Measurements from ENCODE around the gene CAMTA1. TPM values are rescaled to one million over a fixed set of nuclear protein-coding genes. Genes with fewer than 3 reads are reported as not detected.

The CAMTA1 gene
- total and polyA plus RNA-seq, 4 donors = 18.0 to 93.5 (median 35.8) TPM

- no peak for DNase-seq (ENCODE audit: low spot score)
- Histone ChIP-seq H3K36me3 (ENCODE audit: control insufficient read depth in 4 of 4, insufficient read depth in 3 of 4, low read depth in 1 of 4, low read length in 3 of 4) (peaks cover 13 to 81% (median 64%) of the 10 kb centered on the region in 4 donors), H3K4me3 (ENCODE audit: low read depth in 1 of 3, low read length in 3 of 3) (no peak overlapping the region), H3K4me1 (ENCODE audit: control insufficient read depth in 4 of 4, insufficient read depth in 4 of 4, low read length in 3 of 4) (no peaks in the 10 kb centered on the region), H3K9ac (ENCODE audit: low read depth in 1 of 2, low read length in 2 of 2) (no peak overlapping the region), H3K27me3 (ENCODE audit: control insufficient read depth in 4 of 4, insufficient read depth in 4 of 4, low read length in 3 of 4) (no peaks in the 10 kb centered on the region), H3K9me3 (ENCODE audit: control insufficient read depth in 4 of 4, low read length in 3 of 4) (peaks cover 0 to 9% (median 4%) of the 10 kb centered on the region in 4 donors), H3K27ac (ENCODE audit: low read depth in 1 of 2, low read length in 2 of 2) (no peak overlapping the region)
- WGBS = 94% methylated on average over 7 of the region's 7 CpGs
- TF ChIP-seq CTCF (IDR thresholded peaks at IDR 0.05; ENCODE audit: low read depth, low read length, missing input control) (no peak), TAF1 (conservative IDR thresholded peaks at IDR 0.05) (no peak), HNF4A (conservative IDR thresholded peaks at IDR 0.05) (no peak), ZBTB33 (IDR thresholded peaks at IDR 0.05) (no peak), SP1 (IDR thresholded peaks at IDR 0.05) (no peak), NR2F2 (IDR thresholded peaks at IDR 0.05) (no peak), JUND (IDR thresholded peaks at IDR 0.05) (no peak), YY1 (IDR thresholded peaks at IDR 0.05) (no peak), MAX (IDR thresholded peaks at IDR 0.05) (no peak), RXRA (IDR thresholded peaks at IDR 0.05) (no peak), EGR1 (IDR thresholded peaks at IDR 0.05; ENCODE audit: low read depth in 2 of 2) (no peak)
These were observed 1025.1 kb downstream of the CAMTA1 start for GRCh38 chr1:7810395-7810794.

GRCh38 chr1:7811476-7811875, 1026.2 kb downstream of the CAMTA1 start:
- TF ChIP-seq ZBTB33 (IDR thresholded peaks at IDR 0.05) (no peak), CTCF (IDR thresholded peaks at IDR 0.05; ENCODE audit: low read depth, low read length, missing input control) (no peak), FOXA2 (IDR thresholded peaks at IDR 0.05) (no peak), RXRA (IDR thresholded peaks at IDR 0.05) (no peak), JUND (IDR thresholded peaks at IDR 0.05) (no peak), NR2F2 (IDR thresholded peaks at IDR 0.05) (no peak), REST (IDR thresholded peaks at IDR 0.05) (no peak), YY1 (IDR thresholded peaks at IDR 0.05) (no peak), RAD21 (IDR thresholded peaks at IDR 0.05) (no peak), HNF4G (IDR thresholded peaks at IDR 0.05) (no peak), MAX (IDR thresholded peaks at IDR 0.05) (no peak), TAF1 (conservative IDR thresholded peaks at IDR 0.05) (no peak), SP1 (IDR thresholded peaks at IDR 0.05) (no peak), ATF3 (IDR thresholded peaks at IDR 0.05) (no peak), EGR1 (IDR thresholded peaks at IDR 0.05; ENCODE audit: low read depth in 2 of 2) (no peak), HNF4A (conservative IDR thresholded peaks at IDR 0.05) (no peak), GABPA (IDR thresholded peaks at IDR 0.05 in 1 of 2, conservative IDR thresholded peaks at IDR 0.05 in 1 of 2) (no peak), FOXA1 (IDR thresholded peaks at IDR 0.05) (no peak)
- Histone ChIP-seq H3K36me3 (ENCODE audit: control insufficient read depth in 4 of 4, insufficient read depth in 3 of 4, low read depth in 1 of 4, low read length in 3 of 4) (peaks cover 8 to 75% (median 62%) of the 10 kb centered on the region in 4 donors), H3K9ac (ENCODE audit: low read depth in 1 of 2, low read length in 2 of 2) (no peak overlapping the region), H3K27me3 (ENCODE audit: control insufficient read depth in 4 of 4, insufficient read depth in 4 of 4, low read length in 3 of 4) (no peaks in the 10 kb centered on the region), H3K27ac (ENCODE audit: low read depth in 1 of 2, low read length in 2 of 2) (no peak overlapping the region), H3K4me1 (ENCODE audit: control insufficient read depth in 4 of 4, insufficient read depth in 4 of 4, low read length in 3 of 4) (no peaks in the 10 kb centered on the region), H3K4me3 (ENCODE audit: low read depth in 1 of 3, low read length in 3 of 3) (no peak overlapping the region), H3K9me3 (ENCODE audit: control insufficient read depth in 4 of 4, low read length in 3 of 4) (peaks cover 0 to 9% (median 4%) of the 10 kb centered on the region in 4 donors)
- 95% methylated on average over 6 of the region's 6 CpGs for WGBS
- no peak for DNase-seq (ENCODE audit: low spot score)

All from liver (tissue), 9 donors.